ENCODE data around the gene HIRA. TPM values are rescaled to one million over a fixed set of nuclear protein-coding genes. Genes with fewer than 3 reads are reported as not detected.

Gene HIRA
- total and polyA plus RNA-seq, 9 of the 15 experiments (the other 6 are each of a cell fraction or from before 2014, with no cell fraction given) = 0.96 to 132 (median 58.4) TPM

DNA sequence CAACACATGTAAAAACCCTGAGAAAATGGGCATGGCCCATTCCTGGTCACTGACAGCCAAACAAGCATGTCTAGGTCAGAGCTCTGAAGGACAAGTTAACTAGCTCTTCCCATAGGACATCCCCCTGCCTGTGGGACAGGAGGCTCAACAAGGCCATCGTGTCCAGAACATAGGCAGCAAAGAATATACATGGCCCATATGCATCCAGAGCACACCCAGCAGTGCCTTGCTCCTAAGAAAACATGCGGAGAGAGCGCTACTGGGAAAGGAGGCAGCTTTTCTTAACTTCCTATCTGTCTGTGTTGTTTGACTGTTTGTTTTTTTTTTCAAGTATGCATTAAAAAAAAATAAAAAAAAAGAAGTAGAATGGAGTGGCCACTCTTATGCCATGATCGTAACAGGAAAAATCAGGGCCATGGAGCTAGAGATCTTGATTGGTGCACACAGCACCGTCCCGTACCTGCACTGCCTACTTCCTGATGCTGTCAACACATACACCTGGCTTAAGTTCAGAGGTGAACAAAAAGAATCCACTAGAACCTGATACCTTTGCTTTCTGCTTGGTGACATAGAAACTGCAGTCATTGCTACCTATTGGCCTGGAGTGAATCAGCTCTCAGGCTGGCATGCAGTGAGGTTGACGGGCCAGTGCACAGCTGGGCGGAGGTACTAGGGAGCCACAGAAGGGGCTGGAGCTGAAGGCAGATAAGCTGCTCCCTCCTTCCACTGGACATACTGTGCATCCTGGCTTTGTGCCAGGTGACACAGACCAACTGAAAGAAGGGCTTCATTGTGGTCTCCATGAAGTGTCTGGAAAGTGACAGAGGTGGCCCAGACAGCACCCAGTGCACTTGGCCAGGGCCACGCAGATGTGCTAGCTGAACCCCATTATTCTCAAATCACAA lies 35.6 kb upstream of the HIRA start (continued):
- no peak for TF ChIP-seq JUN (IDR thresholded peaks at IDR 0.05; ENCODE audit: borderline replicate concordance, low read depth, low read length)
- TF ChIP-seq JUN (CRISPR knock-in tag; IDR thresholded peaks at IDR 0.05; ENCODE audit: borderline replicate concordance) = peak; percentile 92
- peak; percentile 59 for TF ChIP-seq ZNF143 (CRISPR knock-in tag; IDR thresholded peaks at IDR 0.05)
- 0 out of 2 replicates have a peak, but pooled peaks have one; percentile 23 for TF ChIP-seq POLR2AphosphoS5 (IDR thresholded peaks at IDR 0.05; ENCODE audit: control insufficient read depth, insufficient read depth, low read depth, low read length)
- TF ChIP-seq FOXP1 (CRISPR knock-in tag; IDR thresholded peaks at IDR 0.05) = peak; percentile 83; the same call in 1 of the 2 replicates
- no peak for TF ChIP-seq GTF2F1 (IDR thresholded peaks at IDR 0.05; ENCODE audit: low read depth, low read length)
- no peak for TF ChIP-seq ZNF408 (CRISPR knock-in tag; IDR thresholded peaks at IDR 0.05; ENCODE audit: low read depth)
- TF ChIP-seq MYC (IDR thresholded peaks at IDR 0.05; ENCODE audit: low read depth, low read length) = no peak
- TF ChIP-seq MYC (CRISPR knock-in tag; IDR thresholded peaks at IDR 0.05; ENCODE audit: borderline replicate concordance, low read depth) = 0 out of 2 replicates have a peak, but pooled peaks have one; percentile 16
- TF ChIP-seq TEAD4 (IDR thresholded peaks at IDR 0.05; ENCODE audit: low read length) = no peak
- TF ChIP-seq TEAD4 (CRISPR knock-in tag; IDR thresholded peaks at IDR 0.05; ENCODE audit: borderline replicate concordance) = 0 out of 2 replicates have a peak, but pooled peaks have one; percentile 49
- TF ChIP-seq FOXJ2 (tag; IDR thresholded peaks at IDR 0.05) = 0 out of 2 replicates have a peak, but pooled peaks have one; percentile 33
- TF ChIP-seq, protein P1, sequence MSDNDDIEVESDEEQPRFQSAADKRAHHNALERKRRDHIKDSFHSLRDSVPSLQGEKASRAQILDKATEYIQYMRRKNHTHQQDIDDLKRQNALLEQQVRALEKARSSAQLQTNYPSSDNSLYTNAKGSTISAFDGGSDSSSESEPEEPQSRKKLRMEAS (CRISPR knock-in tag; IDR thresholded peaks at IDR 0.05) = peak; percentile 38
- TF ChIP-seq MYNN (IDR thresholded peaks at IDR 0.05) = no peak
- peak; percentile 15 for TF ChIP-seq MYNN (CRISPR knock-in tag; IDR thresholded peaks at IDR 0.05)
- TF ChIP-seq ZKSCAN1 (IDR thresholded peaks at IDR 0.05; ENCODE audit: low read depth, low read length) = peak; percentile 82
- 0 out of 4 replicates have a peak, but pooled peaks of 1 of the 2 experiments have one; percentile 18 for TF ChIP-seq SIX5 (IDR thresholded peaks at IDR 0.05; ENCODE audit: borderline replicate concordance in 1 of 2, insufficient read depth in 1 of 2, low read depth in 1 of 2, low read length in 2 of 2)
- TF ChIP-seq ZFP36 (IDR thresholded peaks at IDR 0.05; ENCODE audit: low read depth, low read length, partially characterized antibody) = peak; percentile 67
- 0 out of 2 replicates have a peak, but pooled peaks have one; percentile 44 for TF ChIP-seq RB1 (IDR thresholded peaks at IDR 0.05; ENCODE audit: low read depth)
- TF ChIP-seq, protein P2, sequence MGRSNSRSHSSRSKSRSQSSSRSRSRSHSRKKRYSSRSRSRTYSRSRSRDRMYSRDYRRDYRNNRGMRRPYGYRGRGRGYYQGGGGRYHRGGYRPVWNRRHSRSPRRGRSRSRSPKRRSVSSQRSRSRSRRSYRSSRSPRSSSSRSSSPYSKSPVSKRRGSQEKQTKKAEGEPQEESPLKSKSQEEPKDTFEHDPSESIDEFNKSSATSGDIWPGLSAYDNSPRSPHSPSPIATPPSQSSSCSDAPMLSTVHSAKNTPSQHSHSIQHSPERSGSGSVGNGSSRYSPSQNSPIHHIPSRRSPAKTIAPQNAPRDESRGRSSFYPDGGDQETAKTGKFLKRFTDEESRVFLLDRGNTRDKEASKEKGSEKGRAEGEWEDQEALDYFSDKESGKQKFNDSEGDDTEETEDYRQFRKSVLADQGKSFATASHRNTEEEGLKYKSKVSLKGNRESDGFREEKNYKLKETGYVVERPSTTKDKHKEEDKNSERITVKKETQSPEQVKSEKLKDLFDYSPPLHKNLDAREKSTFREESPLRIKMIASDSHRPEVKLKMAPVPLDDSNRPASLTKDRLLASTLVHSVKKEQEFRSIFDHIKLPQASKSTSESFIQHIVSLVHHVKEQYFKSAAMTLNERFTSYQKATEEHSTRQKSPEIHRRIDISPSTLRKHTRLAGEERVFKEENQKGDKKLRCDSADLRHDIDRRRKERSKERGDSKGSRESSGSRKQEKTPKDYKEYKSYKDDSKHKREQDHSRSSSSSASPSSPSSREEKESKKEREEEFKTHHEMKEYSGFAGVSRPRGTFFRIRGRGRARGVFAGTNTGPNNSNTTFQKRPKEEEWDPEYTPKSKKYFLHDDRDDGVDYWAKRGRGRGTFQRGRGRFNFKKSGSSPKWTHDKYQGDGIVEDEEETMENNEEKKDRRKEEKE (IDR thresholded peaks at IDR 0.05; ENCODE audit: borderline replicate concordance in 1 of 2, control insufficient read depth in 1 of 2, low read depth in 2 of 2, low read length in 1 of 2) = 0 out of 4 replicates have a peak, but pooled peaks of 1 of the 2 experiments have one; percentile 23
